Measurements from ENCODE around the gene DCDC2C. TPM values are rescaled to one million over a fixed set of nuclear protein-coding genes. Genes with fewer than 3 reads are reported as not detected.

Gene DCDC2C
- polyA plus RNA-seq, 1 of the 3 experiments (the other 2 are of a cell fraction), result not detected

DNA sequence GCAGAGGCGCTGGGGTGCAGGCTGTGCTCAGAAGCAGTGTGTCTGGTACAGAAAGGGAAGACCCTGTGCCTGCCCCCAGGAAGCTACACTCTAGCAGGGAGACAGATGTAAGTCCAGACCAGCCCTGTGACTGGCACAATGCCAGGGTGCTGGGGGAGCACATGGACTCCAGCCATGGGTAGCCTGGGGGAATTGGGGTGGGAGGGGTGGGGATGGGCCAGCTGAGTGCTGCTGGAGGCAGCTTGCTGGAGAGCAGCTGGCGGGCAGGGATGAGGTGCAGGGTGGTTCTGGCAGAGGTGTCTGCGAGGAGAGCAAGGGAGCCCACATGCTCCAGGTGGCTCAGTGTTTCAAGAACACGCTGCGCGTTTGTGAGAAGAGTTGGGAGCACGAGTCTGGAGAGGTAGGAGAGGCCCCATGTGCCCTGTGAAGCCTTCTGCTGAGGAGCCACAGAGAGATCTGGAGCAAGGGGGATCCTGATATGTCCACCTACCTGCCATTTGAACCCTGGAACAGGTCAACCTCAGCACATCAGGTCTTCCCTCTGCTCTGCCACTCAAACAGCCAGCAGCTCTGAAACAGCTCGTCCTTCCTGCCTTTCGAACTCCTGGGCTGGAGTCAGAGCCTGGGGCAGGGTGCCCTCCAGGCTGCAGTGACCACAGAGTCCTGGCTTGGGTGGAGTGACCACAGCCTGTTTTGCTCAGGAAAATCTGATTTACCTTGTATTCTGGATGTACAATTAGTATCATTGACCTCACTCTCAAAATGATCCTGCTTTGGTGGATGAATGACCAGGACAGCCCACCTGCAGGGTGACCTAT, 30.3 kb upstream of the DCDC2C start:
- Histone ChIP-seq H3F3A (replicated peaks; ENCODE audit: insufficient read depth) (no peaks in the 10 kb centered on the region), H3K79me2 (ENCODE audit: insufficient read depth) (no peaks in the 10 kb centered on the region), H3K27me3 (ENCODE audit: insufficient read depth) (no peaks in the 10 kb centered on the region), H3K9me2 (no peaks in the 10 kb centered on the region), H3K27ac (ENCODE audit: low read depth in 2 of 2, low read length in 1 of 2) (no peak overlapping the region), H4K20me1 (ENCODE audit: insufficient read depth) (no peaks in the 10 kb centered on the region), H2AFZ (ENCODE audit: low read depth) (no peak overlapping the region), H3K9me3 (no peaks in the 10 kb centered on the region), H3K4me3 (ENCODE audit: low read depth in 2 of 2, low read length in 1 of 2) (no peak overlapping the region), H3K4me2 (no peak overlapping the region), H3K36me3 (replicated peaks in 1 of 2; ENCODE audit: control insufficient read depth in 1 of 2, insufficient read depth in 2 of 2, low read length in 1 of 2) (no peaks in the 10 kb centered on the region), H3K9ac (no peak overlapping the region), H3K4me1 (ENCODE audit: control insufficient read depth in 1 of 2, insufficient read depth in 2 of 2, low read depth in 1 of 2, low read length in 1 of 2) (peaks cover 0 to 5% of the 10 kb centered on the region in 2 experiments; a peak in 1 of 4 replicates)
- ChIA-PET POLR2A (no interaction called here), CTCF (interaction anchor here (1.3 kb wide), 1 partner anchor 19 kb away, joined by 4 read pairs; no protein-coding TSS in a partner anchor)
- DNase-seq, result peak; percentile 59
- TF ChIP-seq ELF1 (IDR thresholded peaks at IDR 0.05) (no peak), FOXM1 (IDR thresholded peaks at IDR 0.05; ENCODE audit: low read depth) (no peak), EP300 (IDR thresholded peaks at IDR 0.05; ENCODE audit: borderline replicate concordance in 1 of 2, low read depth in 1 of 2, low read length in 1 of 2) (no peak), GATA2 (CRISPR knock-in tag; IDR thresholded peaks at IDR 0.05) (no peak), YY1 (IDR thresholded peaks at IDR 0.05; ENCODE audit: low read depth) (no peak), EZH2phosphoT487 (IDR thresholded peaks at IDR 0.05; ENCODE audit: borderline replicate concordance, low read depth) (no peak), SIN3A (IDR thresholded peaks at IDR 0.05; ENCODE audit: borderline replicate concordance, low read depth, low read length) (no peak), SMC3 (IDR thresholded peaks at IDR 0.05; ENCODE audit: low read depth, low read length) (no peak), RXRA (IDR thresholded peaks at IDR 0.05; ENCODE audit: borderline replicate concordance, low read depth) (no peak)
- TF ChIP-seq, protein P1, sequence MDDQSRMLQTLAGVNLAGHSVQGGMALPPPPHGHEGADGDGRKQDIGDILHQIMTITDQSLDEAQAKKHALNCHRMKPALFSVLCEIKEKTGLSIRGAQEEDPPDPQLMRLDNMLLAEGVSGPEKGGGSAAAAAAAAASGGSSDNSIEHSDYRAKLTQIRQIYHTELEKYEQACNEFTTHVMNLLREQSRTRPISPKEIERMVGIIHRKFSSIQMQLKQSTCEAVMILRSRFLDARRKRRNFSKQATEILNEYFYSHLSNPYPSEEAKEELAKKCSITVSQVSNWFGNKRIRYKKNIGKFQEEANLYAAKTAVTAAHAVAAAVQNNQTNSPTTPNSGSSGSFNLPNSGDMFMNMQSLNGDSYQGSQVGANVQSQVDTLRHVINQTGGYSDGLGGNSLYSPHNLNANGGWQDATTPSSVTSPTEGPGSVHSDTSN (IDR thresholded peaks at IDR 0.05), result no peak
- TF ChIP-seq, protein P2, sequence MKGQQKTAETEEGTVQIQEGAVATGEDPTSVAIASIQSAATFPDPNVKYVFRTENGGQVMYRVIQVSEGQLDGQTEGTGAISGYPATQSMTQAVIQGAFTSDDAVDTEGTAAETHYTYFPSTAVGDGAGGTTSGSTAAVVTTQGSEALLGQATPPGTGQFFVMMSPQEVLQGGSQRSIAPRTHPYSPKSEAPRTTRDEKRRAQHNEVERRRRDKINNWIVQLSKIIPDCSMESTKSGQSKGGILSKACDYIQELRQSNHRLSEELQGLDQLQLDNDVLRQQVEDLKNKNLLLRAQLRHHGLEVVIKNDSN (IDR thresholded peaks at IDR 0.05; ENCODE audit: borderline replicate concordance, low read depth), result no peak
- 50% methylated on average over 9 of the region's 9 CpGs for WGBS (ENCODE audit: low lambda C conversion rate)

DNA sequence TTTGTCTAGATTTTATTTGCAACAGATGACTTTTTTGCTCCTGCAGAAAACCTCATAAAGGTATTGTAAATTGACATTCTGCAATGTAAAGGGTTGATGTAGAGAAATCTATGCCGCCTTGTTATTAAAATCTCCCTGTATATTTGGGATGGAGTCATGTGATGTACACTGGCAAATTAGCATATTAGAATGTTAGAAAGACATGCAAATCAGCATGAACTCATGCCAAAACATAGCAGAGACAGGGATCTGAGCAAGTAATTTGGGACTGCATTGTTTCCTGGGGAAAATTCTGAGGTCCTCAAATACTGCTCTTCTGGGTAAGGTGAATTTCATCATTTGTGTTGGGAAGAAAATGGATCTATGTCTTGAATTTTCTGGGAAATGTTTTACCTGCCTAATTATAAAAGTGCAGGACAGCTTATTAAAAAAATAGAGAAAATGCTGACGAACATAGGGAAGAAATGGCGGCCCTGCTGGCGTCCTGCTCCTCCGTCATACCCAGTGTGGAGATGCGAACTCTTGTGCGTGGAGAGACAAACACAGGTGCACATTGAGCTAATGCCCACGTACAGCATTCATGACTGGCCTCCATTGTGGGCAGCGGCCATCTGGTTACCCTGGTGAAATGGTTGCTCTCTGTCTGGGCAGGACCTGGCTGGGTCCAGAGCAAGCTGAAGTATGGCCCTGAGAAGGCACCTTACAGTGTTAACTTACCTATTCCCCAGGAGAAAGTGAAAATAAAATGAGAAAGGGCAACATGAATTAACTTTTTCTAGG, 29.1 kb upstream of the DCDC2C start:
- Histone ChIP-seq H3F3A (replicated peaks; ENCODE audit: insufficient read depth) (no peaks in the 10 kb centered on the region), H3K27ac (ENCODE audit: low read depth in 2 of 2, low read length in 1 of 2) (no peak overlapping the region), H3K9me2 (no peaks in the 10 kb centered on the region), H3K27me3 (ENCODE audit: insufficient read depth) (no peaks in the 10 kb centered on the region; the same call in 1 of the 2 replicates), H3K79me2 (ENCODE audit: insufficient read depth) (no peaks in the 10 kb centered on the region), H3K9ac (no peak overlapping the region), H3K4me2 (no peak overlapping the region), H4K20me1 (ENCODE audit: insufficient read depth) (no peaks in the 10 kb centered on the region), H3K4me1 (ENCODE audit: control insufficient read depth in 1 of 2, insufficient read depth in 2 of 2, low read depth in 1 of 2, low read length in 1 of 2) (peaks cover 0 to 10% of the 10 kb centered on the region in 2 experiments; a peak in 1 of 4 replicates), H3K4me3 (ENCODE audit: low read depth in 2 of 2, low read length in 1 of 2) (no peak overlapping the region), H3K36me3 (replicated peaks in 1 of 2; ENCODE audit: control insufficient read depth in 1 of 2, insufficient read depth in 2 of 2, low read length in 1 of 2) (no peaks in the 10 kb centered on the region), H3K9me3 (no peaks in the 10 kb centered on the region), H2AFZ (ENCODE audit: low read depth) (no peak overlapping the region)
- ChIA-PET CTCF (interaction anchor here (0.6 to 1.1 kb wide), 2 partner anchors 10 to 16 kb away, joined by 3 read pairs; partner anchors contain the start of gene ALLC), POLR2A (no interaction called here)
- TF ChIP-seq, protein P3, sequence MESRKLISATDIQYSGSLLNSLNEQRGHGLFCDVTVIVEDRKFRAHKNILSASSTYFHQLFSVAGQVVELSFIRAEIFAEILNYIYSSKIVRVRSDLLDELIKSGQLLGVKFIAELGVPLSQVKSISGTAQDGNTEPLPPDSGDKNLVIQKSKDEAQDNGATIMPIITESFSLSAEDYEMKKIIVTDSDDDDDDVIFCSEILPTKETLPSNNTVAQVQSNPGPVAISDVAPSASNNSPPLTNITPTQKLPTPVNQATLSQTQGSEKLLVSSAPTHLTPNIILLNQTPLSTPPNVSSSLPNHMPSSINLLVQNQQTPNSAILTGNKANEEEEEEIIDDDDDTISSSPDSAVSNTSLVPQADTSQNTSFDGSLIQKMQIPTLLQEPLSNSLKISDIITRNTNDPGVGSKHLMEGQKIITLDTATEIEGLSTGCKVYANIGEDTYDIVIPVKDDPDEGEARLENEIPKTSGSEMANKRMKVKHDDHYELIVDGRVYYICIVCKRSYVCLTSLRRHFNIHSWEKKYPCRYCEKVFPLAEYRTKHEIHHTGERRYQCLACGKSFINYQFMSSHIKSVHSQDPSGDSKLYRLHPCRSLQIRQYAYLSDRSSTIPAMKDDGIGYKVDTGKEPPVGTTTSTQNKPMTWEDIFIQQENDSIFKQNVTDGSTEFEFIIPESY (IDR thresholded peaks at IDR 0.05; ENCODE audit: borderline replicate concordance, low read depth), result no peak
- TF ChIP-seq SMC3 (IDR thresholded peaks at IDR 0.05; ENCODE audit: low read depth, low read length) (no peak), FOSL2 (IDR thresholded peaks at IDR 0.05; ENCODE audit: borderline replicate concordance, low read depth) (no peak)
- TF ChIP-seq, protein P4, sequence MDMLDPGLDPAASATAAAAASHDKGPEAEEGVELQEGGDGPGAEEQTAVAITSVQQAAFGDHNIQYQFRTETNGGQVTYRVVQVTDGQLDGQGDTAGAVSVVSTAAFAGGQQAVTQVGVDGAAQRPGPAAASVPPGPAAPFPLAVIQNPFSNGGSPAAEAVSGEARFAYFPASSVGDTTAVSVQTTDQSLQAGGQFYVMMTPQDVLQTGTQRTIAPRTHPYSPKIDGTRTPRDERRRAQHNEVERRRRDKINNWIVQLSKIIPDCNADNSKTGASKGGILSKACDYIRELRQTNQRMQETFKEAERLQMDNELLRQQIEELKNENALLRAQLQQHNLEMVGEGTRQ (IDR thresholded peaks at IDR 0.05; ENCODE audit: borderline replicate concordance, low read depth, low read length), result no peak
- 57% methylated on average over 9 of the region's 9 CpGs for WGBS (ENCODE audit: low lambda C conversion rate)
- no peak for DNase-seq
